ENCODE data around the gene PGS1. TPM values are rescaled to one million over a fixed set of nuclear protein-coding genes. Genes with fewer than 3 reads are reported as not detected.
"Not testable (repeated sequence)": the region's sequence is repeated elsewhere in the genome, so short reads cannot be mapped to it uniquely, and the experiment has no call there.

Gene PGS1, protein sequence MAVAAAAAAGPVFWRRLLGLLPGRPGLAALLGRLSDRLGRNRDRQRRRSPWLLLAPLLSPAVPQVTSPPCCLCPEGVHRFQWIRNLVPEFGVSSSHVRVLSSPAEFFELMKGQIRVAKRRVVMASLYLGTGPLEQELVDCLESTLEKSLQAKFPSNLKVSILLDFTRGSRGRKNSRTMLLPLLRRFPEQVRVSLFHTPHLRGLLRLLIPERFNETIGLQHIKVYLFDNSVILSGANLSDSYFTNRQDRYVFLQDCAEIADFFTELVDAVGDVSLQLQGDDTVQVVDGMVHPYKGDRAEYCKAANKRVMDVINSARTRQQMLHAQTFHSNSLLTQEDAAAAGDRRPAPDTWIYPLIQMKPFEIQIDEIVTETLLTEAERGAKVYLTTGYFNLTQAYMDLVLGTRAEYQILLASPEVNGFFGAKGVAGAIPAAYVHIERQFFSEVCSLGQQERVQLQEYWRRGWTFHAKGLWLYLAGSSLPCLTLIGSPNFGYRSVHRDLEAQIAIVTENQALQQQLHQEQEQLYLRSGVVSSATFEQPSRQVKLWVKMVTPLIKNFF
- total RNA-seq (2021; fragmentation: NEBNext Ultra II Directional; extraction: Animal tissue kit (Norgen Biotek cat#: 25700)), result 10 to 100 TPM; 20.2 to 26.1 (median 24.5) TPM
- long read RNA-seq, transcript PGS1-201 (10 exons, 2,201 nt), result major isoform, 24 of 46 reads
- long read RNA-seq, partial matches to known transcripts, result 4 of 46 reads
- long read RNA-seq, other reads (novel, unspliced or antisense), result 16 of 46 reads

DNA sequence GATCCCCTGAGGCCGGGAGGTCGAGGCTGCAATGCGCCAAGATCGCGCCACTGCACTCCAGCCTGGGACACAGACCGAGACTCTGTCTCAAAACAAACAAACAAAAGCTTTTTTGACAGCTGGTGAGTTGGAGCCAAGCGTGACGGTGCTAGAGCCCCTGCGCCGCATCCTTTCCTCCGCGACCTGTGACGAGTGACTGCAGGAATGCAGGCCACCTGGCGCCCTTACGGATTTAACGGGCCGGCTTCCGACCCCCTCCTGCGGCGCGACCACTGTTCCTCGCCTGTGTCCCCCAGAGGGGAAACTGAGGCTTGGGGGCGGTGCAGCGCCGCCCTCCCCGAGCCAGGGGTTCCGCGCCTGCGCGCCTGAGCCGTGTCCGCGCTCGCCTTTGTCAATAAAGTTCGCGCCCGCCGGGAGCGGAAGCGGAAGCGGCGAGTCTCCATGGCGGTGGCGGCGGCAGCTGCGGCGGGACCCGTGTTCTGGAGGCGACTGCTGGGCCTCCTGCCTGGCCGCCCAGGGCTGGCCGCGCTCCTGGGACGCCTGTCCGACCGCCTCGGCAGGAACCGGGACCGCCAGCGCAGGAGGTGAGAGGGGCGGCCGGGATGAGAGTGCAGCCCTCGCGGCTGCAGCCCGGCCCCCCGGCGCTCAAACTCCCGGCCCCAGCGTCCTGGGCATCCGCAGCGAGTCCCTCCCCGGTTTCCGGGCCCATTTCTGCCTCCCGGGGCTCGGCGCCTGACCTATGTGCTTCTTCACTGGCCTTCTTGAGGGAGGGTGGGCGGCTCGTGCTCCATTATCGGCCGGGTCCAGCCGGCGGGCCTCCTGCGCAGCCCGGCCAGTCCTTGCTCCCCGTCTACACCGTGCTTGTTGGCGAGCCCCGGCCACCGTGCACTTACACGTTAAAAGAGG, at the start of gene PGS1:
Gene PGS1, plus strand, starts transcription at position 425 of the 906 bp plus-strand sequence. Its CDS starts 17 bp downstream, at position 442.
- peak; percentile 62 for DNase-seq
- H3K4me3 Mint-ChIP-seq, result peak within 1 kb of the TSS; percentile 95
- no peaks in the 10 kb centered on the region for H3K9me3 Mint-ChIP-seq
- TF ChIP-seq, protein P1, sequence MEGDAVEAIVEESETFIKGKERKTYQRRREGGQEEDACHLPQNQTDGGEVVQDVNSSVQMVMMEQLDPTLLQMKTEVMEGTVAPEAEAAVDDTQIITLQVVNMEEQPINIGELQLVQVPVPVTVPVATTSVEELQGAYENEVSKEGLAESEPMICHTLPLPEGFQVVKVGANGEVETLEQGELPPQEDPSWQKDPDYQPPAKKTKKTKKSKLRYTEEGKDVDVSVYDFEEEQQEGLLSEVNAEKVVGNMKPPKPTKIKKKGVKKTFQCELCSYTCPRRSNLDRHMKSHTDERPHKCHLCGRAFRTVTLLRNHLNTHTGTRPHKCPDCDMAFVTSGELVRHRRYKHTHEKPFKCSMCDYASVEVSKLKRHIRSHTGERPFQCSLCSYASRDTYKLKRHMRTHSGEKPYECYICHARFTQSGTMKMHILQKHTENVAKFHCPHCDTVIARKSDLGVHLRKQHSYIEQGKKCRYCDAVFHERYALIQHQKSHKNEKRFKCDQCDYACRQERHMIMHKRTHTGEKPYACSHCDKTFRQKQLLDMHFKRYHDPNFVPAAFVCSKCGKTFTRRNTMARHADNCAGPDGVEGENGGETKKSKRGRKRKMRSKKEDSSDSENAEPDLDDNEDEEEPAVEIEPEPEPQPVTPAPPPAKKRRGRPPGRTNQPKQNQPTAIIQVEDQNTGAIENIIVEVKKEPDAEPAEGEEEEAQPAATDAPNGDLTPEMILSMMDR (IDR thresholded peaks at IDR 0.05), result peak; percentile 19; the same call in 1 of the 2 replicates
- peaks cover 27% of the 10 kb centered on the region for H3K36me3 Mint-ChIP-seq (ENCODE audit: low read depth)
- H3K27ac Mint-ChIP-seq, result peak within 1 kb of the TSS; percentile 97
- peaks cover 4% of the 10 kb centered on the region for H3K27me3 Mint-ChIP-seq (ENCODE audit: insufficient read depth)
- peaks cover 79% of the 10 kb centered on the region for H3K4me1 Mint-ChIP-seq (ENCODE audit: low read depth)

DNA sequence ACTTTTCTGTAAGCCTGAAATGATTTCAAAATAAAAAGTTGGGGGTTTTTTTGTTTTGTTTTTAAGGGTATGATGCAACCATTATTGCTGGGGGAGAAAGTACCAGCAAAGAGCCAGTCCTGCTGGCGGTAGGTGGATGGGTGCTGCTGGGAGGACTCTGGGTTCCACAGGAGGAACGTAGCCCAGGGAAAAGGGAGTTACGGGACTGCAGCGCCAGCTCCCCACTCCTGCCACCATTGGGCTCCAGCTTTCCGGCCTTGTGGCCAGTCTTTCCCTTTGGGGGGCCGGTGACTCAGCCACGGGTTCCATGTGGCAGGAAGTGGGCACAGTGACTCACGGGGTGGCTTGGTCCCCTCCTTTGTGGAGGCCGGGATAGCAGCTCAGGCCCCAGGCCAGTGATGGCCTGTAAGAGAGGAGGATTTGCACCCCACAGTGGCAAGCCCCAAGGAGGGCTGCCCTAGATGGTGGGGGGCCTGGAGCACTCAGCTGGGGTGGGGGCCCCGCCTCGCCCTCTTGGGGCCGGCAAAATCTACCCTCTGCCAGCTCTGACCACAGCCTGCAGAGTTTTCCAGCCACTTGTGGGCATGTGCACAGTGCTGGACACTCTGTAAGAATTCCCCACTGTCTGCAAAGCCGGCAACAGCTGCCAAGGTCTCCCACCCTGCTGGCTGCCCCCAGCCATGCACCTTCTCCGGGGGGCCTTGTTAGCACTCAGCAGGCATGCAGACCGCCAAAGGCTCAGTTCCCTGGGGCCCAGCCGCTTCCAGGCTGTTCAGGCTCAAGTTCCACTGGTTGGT, 49.0 kb upstream of the PGS1 start:
- Mint-ChIP-seq H3K9me3 (no peaks in the 10 kb centered on the region), H3K27ac (peak overlapping the region; percentile 97), H3K36me3 (ENCODE audit: low read depth) (no peaks in the 10 kb centered on the region), H3K4me3 (peak overlapping the region; percentile 64), H3K27me3 (ENCODE audit: insufficient read depth) (peaks cover 2% of the 10 kb centered on the region), H3K4me1 (ENCODE audit: low read depth) (peaks cover 67% of the 10 kb centered on the region)
- TF ChIP-seq, protein P1 (IDR thresholded peaks at IDR 0.05), result no peak; the same call in 1 of the 2 replicates
- peak; percentile 85 for DNase-seq

DNA sequence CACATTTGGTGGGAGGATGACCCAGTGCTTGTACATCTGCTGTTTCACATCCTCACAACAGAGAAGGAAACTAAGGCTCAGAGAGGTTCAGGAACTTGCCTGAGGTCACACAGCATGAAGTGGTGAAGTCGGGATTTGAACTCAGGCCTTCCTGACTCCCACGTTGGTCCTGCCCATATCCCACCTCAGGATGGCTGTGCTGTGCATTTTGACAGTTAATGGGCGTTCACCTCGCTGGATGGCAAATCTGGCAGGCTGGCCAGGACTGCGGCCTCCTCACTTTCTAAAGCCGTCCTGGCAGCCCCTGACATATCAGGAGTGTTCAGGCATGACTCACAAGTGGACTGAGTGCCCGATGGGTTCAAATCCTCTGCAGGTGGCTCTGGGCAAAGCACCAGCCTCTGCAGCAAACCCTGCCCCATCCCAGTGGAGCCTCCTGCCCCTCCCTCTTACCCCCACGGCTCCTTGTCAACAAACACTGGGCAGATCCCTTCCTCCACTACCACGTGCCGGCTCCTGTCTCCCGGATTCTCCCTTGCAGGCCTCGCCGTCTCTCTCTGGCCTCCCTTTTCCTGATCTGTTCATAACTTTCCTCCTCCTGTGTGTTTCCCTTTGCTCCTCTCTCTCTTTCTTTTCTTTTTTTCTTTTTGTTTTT, 47.8 kb upstream of the PGS1 start:
- DNase-seq, result no peak
- TF ChIP-seq, protein P1 (IDR thresholded peaks at IDR 0.05), result no peak
- Mint-ChIP-seq H3K4me1 (ENCODE audit: low read depth) (peaks cover 67% of the 10 kb centered on the region), H3K9me3 (no peaks in the 10 kb centered on the region), H3K36me3 (ENCODE audit: low read depth) (no peaks in the 10 kb centered on the region), H3K4me3 (no peak overlapping the region), H3K27ac (peak overlapping the region; percentile 86), H3K27me3 (ENCODE audit: insufficient read depth) (peaks cover 2% of the 10 kb centered on the region)

DNA sequence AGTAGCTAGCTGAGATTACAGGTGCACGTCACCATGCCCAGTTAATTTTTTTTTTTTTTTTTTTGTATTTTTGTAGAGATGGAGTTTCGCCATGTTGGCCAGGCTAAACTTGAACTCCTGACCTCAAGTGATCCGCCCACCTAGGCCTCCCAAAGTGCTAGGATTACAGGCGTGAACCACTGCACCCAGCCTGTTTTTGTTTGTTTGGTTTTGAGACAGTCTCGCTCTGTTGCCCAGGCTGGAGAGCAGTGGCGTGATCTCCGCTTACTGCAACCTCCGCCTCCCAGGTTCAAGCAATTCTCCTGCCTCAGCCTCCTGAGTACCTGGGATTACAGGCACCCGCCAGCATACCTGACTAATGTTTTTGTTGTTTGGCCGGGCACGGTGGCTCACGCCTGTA, 47.1 kb upstream of the PGS1 start:
- H3K36me3 Mint-ChIP-seq (ENCODE audit: low read depth); DNase-seq; H3K9me3 Mint-ChIP-seq; H3K4me3 Mint-ChIP-seq; H3K27me3 Mint-ChIP-seq (ENCODE audit: insufficient read depth): not testable (repeated sequence)
- Mint-ChIP-seq H3K27ac (peak overlapping the region; percentile 86; the same call in 1 of the 2 replicates), H3K4me1 (ENCODE audit: low read depth) (peaks cover 69% of the 10 kb centered on the region)

DNA sequence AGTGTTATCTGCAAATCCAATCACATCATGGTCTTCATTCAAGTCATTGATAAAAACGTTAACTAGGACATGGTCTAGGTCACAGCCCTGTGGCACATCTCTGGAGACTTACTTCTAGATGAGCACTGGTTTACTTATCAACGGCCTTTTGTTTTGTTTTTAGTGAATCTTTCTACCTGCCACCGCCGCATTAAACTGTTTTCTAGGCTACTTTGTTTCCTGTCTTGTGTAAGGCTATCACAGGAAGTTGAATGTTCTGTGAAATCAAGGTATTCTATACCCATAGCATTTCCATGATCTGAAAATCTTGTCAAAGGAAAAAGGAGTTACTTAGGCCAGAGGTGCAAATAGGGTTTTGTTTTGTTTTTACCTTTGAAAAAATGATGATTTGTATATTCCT, 45.5 kb upstream of the PGS1 start:
- H3K36me3 Mint-ChIP-seq (ENCODE audit: low read depth), result no peaks in the 10 kb centered on the region
- TF ChIP-seq, protein P1 (IDR thresholded peaks at IDR 0.05), result no peak
- peaks cover 84% of the 10 kb centered on the region for H3K4me1 Mint-ChIP-seq (ENCODE audit: low read depth)
- H3K27ac Mint-ChIP-seq, result no peak overlapping the region; the same call in 1 of the 2 replicates
- no peaks in the 10 kb centered on the region for H3K9me3 Mint-ChIP-seq
- no peak overlapping the region for H3K4me3 Mint-ChIP-seq
- peaks cover 2% of the 10 kb centered on the region; the same call in 1 of the 2 replicates for H3K27me3 Mint-ChIP-seq (ENCODE audit: insufficient read depth)
- no peak for DNase-seq
